Activated CD4-positive, CD25-positive, alpha-beta regulatory T cell treated with anti-CD3 and anti-CD28 coated beads, Interleukin-2, amount 50 U/mL, for 24 hours (primary cell): ENCODE data around the gene MIX23.
A peak's percentile ranks its signal among the peaks of the same experiment; 100 is the strongest.

Experiments used
- ATAC-seq, 2 donors: fragments of 150-1000 bp; cut with Tn5 transposase; one replicate each; pipeline ENCODE4 v1.10.0; 2021; ENCODE audit warnings: mild to moderate bottlenecking in 1 of 2, moderate library complexity in 1 of 2

Gene MIX23

GRCh38 chr3:122382888-122383666, at the start of gene MIX23:
MIX23 (minus strand) TSS chr3:122383231; CDS start chr3:122383224, 7 bp downstream.
- peak; percentile 51 to 54 for ATAC-seq

- no peak for ATAC-seq
These were observed 47.3 kb upstream of the MIX23 start for GRCh38 chr3:122430371-122430770.

GRCh38 chr3:122427857-122428471, 44.9 kb upstream of the MIX23 start:
- ATAC-seq = peak; percentile 86 to 90

GRCh38 chr3:122421836-122422235, 38.8 kb upstream of the MIX23 start:
- ATAC-seq = no peak

- no peak for ATAC-seq
These were observed 38.1 kb upstream of the MIX23 start for GRCh38 chr3:122421101-122421500.

DNA sequence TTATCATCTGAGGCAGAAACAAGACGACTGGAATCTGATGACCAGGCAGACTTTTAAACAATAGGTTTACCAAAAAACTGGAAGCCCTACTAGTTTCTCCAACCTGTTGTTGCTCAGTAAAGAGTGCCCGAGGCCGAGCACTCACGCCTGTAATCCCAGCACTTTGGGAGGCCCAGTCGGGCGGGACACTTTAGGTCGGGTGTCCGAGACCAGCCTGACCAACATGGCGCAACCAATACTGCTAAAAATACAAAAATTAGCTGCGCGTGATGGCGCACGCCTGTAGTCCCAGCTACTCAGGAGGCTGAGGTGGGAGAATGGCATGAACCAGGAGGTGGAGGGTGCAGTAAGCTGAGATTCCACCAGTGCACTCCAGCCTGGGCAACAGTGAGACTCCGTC, 33.9 kb upstream of the MIX23 start:
- ATAC-seq = no peak

GRCh38 chr3:122415762-122416654, 33.0 kb upstream of the MIX23 start, which contains the start of gene WDR5B:
WDR5B (minus strand) TSS chr3:122416062; CDS start chr3:122415528, 534 bp downstream.
- ATAC-seq = peak; percentile 91

- ATAC-seq = peak; percentile 32 to 37
These were observed 32.2 kb upstream of the MIX23 start for GRCh38 chr3:122415104-122415744.

- no peak for ATAC-seq
These were observed 31.4 kb upstream of the MIX23 start for GRCh38 chr3:122414391-122414790.

DNA sequence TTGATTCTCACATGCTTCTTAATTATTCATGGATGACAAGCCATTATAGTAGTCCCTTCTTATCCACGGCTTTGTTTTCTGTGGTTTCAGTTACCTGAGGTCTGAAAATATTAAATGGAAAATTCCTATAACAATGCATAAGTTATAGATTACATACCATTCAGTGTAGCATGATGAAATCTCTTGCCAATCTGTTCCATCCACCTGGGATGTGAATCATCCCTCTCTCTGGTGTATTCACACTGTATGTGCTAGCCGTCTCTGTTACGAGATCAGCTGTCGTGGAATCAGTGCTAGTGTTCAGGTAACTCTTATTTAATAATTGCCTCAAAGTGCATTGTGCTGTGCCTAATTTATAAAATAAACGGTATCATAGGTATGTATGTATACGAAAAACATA, 27.6 kb upstream of the MIX23 start:
- ATAC-seq = peak in 1 of 2 donors; percentile 55

GRCh38 chr3:122410111-122410510, 27.1 kb upstream of the MIX23 start:
- no peak for ATAC-seq

GRCh38 chr3:122409446-122409845, 26.4 kb upstream of the MIX23 start:
- ATAC-seq = no peak

DNA sequence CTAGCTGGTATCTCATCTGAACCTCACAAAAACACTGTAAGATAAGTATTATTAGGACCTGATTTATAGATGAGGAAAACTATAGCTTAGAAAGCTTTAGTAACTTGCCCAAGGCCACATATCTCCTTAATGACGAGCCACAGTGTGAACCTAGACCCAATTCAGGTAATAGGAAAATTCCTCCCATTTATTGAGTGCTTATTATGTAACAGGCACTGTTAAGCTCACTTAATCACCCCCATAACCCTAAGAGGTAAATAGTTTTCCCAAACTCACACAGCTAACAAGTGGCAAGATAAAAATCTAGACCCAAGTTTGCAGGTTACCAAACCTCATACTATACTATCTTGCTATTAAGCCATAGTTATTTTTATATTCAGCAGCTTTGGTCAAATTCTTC, 24.9 kb upstream of the MIX23 start:
- no peak for ATAC-seq

- peak; percentile 61 to 69 for ATAC-seq
These were observed 23.2 kb upstream of the MIX23 start for GRCh38 chr3:122406198-122406597.

GRCh38 chr3:122405015-122405414, 22.0 kb upstream of the MIX23 start:
- ATAC-seq = no peak

- no peak for ATAC-seq
These were observed 20.5 kb upstream of the MIX23 start for GRCh38 chr3:122403489-122403888.

DNA sequence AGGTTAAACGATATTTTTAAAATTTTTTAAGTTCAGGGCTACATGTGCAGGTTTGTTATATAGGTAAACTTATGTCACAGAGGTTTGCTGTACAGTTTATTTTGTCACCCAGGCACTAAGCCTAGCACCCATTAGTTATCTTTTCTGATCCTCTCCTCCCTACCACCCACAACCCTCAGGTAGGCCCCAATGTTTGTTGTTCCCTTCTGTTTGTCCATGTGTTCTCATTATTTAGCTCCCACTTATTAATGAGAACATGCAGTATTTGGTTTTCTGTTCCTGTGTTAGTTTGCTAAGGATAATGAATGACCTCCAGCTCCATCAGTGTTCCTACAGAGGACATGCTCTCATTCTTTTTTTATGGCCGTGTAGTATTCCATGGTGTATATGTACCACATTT, 15.9 kb upstream of the MIX23 start:
- no peak for ATAC-seq

DNA sequence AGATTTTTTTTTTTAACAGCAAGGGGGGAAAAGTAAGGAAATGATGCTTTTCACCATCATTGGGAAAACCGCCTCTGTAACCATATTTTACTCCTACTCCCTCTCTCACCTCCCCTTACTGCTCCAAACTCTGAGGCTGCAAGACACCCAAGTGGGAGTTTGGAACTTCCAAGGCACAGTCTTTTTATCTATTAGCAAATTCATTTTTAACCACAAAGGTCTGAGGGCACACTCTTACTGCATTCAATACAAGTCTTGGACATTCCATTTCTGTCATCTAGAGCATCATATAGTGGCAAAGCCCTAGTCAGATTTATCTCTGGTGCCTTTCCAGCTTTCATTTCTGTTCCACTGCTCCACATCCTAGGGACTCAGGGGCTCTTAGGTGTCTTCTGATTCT, 14.2 kb upstream of the MIX23 start:
- no peak for ATAC-seq

GRCh38 chr3:122396511-122396910, 13.5 kb upstream of the MIX23 start:
- ATAC-seq = no peak

DNA sequence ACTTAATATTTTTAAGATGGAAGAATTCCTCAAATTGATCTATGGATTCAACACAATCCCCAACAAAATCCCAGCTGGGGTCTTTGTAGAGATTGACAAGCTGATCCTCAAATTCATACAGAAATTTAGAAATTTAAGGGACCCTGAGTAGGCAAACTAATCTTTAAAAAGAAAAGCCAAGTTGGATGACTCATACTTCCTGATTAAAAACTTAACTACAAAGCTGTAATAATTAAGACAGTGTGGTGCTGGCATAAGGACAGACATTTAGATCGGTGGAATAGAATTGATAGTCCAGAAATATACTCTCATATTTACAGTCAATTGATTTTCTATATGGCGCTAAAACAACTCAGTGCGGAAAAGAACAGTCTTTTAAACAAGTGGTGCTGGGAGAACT, 12.6 kb upstream of the MIX23 start:
- peak in 1 of 2 donors; percentile 64 for ATAC-seq

DNA sequence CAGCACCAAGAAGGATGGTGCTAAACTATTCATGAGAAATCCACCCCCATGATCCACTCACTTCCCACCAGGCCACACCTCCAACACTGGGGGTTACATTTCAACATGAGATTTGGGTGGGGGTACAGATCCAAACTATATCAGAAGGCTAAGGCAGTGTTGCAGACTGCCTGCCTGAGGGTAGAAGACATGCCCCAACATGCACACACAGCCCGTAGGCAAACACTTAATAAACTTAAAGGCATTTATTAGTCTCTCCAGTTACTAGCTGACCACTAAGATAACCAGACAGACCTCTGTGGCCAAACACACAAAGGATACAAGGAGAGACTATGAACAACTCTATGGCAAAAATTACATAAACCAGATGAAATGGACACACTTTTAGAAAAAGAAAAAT, 11.1 kb upstream of the MIX23 start:
- no peak for ATAC-seq
